HCT116 (cell line): ENCODE results near the gene OPN4.

Experiments used
- EGR1 ChIP-seq: IDR thresholded peaks from 2 replicates; pipeline ENCODE4 v1.6.1; 2012; ENCODE audit warnings: low read depth
- ELF1 ChIP-seq: IDR thresholded peaks from 2 replicates; pipeline ENCODE4 v1.6.1; 2012; ENCODE audit warnings: low read depth, borderline replicate concordance
- EZH2 ChIP-seq: fragments of 200-600 bp; sonication (generic); IDR thresholded peaks from 2 replicates; pipeline ENCODE4 v1.6.1; 2017; ENCODE audit warnings: antibody characterized with exemption, mixed run types
- EZH2phosphoT487 ChIP-seq: fragments of 200-600 bp; IDR thresholded peaks from 2 replicates; pipeline ENCODE4 v1.6.1; 2018; ENCODE audit warnings: antibody characterized with exemption, borderline replicate concordance
- POLR2A ChIP-seq: IDR thresholded peaks from 2 replicates; pipeline ENCODE4 v1.7.0; 2011; ENCODE audit warnings: borderline replicate concordance; ENCODE audit not compliant: insufficient read depth, insufficient read length; ENCODE audit errors: extremely low read depth
- REST ChIP-seq: IDR thresholded peaks from 2 replicates; pipeline ENCODE4 v1.6.1; 2012; ENCODE audit warnings: low read depth
- SRF ChIP-seq: IDR thresholded peaks from 2 replicates; pipeline ENCODE4 v1.6.1; 2012; ENCODE audit warnings: low read depth
- TF ChIP-seq, protein P1 (sequence below): IDR thresholded peaks from 2 replicates; pipeline ENCODE4 v1.6.1; 2012
- TF ChIP-seq, protein P2 (sequence below), 3 experiments: fragments of 200-600 bp in 1 of 3; sonication (generic) in 1 of 3; IDR thresholded peaks in 2 of 3; conservative IDR thresholded peaks in 1 of 3; 2 replicates each; pipeline ENCODE4 v1.5.1; 2012 to 2017; ENCODE audit warnings: low read depth in 2 of 3, low read length in 2 of 3, antibody characterized with exemption in 1 of 3, borderline replicate concordance in 1 of 3, control low read depth in 1 of 3, mild to moderate bottlenecking in 1 of 3, mixed read lengths in 1 of 3, mixed run types in 1 of 3, moderate library complexity in 1 of 3; ENCODE audit not compliant: insufficient read depth in 1 of 3
- TF ChIP-seq, protein P3 (sequence below): IDR thresholded peaks from 2 replicates; pipeline ENCODE4 v1.6.1; 2011; ENCODE audit warnings: mild to moderate bottlenecking, low read length, moderate library complexity; ENCODE audit not compliant: insufficient replicate concordance; ENCODE audit errors: extremely low read depth

DNA sequence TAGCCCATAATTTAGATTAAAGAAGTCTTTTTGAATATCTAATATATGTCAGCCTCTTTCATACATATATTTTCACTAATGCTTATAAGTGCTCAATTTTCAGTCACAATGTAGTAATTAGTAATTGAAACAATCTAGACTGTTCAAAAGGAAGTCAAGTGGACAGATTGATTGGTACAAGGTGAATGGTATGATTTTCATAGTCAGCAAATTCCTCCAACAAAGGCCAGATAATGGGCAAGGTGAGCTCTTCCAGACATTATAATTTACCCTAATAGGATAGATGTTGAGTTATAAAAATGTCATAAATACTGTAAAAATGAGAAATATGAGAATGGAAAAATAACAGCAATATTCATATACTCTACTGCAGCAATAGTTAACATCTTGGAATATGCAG lies 44.4 kb upstream of the OPN4 start:
- TF ChIP-seq, protein P1, sequence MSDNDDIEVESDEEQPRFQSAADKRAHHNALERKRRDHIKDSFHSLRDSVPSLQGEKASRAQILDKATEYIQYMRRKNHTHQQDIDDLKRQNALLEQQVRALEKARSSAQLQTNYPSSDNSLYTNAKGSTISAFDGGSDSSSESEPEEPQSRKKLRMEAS: no peak
- TF ChIP-seq SRF: no peak
- TF ChIP-seq, protein P2, sequence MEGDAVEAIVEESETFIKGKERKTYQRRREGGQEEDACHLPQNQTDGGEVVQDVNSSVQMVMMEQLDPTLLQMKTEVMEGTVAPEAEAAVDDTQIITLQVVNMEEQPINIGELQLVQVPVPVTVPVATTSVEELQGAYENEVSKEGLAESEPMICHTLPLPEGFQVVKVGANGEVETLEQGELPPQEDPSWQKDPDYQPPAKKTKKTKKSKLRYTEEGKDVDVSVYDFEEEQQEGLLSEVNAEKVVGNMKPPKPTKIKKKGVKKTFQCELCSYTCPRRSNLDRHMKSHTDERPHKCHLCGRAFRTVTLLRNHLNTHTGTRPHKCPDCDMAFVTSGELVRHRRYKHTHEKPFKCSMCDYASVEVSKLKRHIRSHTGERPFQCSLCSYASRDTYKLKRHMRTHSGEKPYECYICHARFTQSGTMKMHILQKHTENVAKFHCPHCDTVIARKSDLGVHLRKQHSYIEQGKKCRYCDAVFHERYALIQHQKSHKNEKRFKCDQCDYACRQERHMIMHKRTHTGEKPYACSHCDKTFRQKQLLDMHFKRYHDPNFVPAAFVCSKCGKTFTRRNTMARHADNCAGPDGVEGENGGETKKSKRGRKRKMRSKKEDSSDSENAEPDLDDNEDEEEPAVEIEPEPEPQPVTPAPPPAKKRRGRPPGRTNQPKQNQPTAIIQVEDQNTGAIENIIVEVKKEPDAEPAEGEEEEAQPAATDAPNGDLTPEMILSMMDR (IDR thresholded peaks at IDR 0.05 in 2 of 3, conservative IDR thresholded peaks at IDR 0.05 in 1 of 3; ENCODE audit: borderline replicate concordance in 1 of 3, insufficient read depth in 1 of 3, low read depth in 2 of 3, low read length in 2 of 3): no peak
- TF ChIP-seq, protein P3, sequence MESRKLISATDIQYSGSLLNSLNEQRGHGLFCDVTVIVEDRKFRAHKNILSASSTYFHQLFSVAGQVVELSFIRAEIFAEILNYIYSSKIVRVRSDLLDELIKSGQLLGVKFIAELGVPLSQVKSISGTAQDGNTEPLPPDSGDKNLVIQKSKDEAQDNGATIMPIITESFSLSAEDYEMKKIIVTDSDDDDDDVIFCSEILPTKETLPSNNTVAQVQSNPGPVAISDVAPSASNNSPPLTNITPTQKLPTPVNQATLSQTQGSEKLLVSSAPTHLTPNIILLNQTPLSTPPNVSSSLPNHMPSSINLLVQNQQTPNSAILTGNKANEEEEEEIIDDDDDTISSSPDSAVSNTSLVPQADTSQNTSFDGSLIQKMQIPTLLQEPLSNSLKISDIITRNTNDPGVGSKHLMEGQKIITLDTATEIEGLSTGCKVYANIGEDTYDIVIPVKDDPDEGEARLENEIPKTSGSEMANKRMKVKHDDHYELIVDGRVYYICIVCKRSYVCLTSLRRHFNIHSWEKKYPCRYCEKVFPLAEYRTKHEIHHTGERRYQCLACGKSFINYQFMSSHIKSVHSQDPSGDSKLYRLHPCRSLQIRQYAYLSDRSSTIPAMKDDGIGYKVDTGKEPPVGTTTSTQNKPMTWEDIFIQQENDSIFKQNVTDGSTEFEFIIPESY: no peak
- TF ChIP-seq EGR1: no peak
- no peak for TF ChIP-seq EZH2
- no peak for TF ChIP-seq REST
- no peak for TF ChIP-seq POLR2A
- no peak for TF ChIP-seq EZH2phosphoT487
- TF ChIP-seq ELF1: no peak
